Esophagus (tissue), 2 donors: ENCODE results near the gene PSPC1. TPM values are rescaled to one million over a fixed set of nuclear protein-coding genes. Genes with fewer than 3 reads are reported as not detected.
"Not testable (repeated sequence)": the region's sequence is repeated elsewhere in the genome, so short reads cannot be mapped to it uniquely, and the experiment has no call there.

ENCODE experiments used
- H3K27ac ChIP-seq, 2 donors: one replicate each; pipeline ENCODE4 v1.5.1; 2013; ENCODE audit warnings: low read depth in 2 of 2, mild to moderate bottlenecking in 2 of 2, inconsistent platforms in 1 of 2, low read length in 1 of 2, moderate library complexity in 1 of 2
- H3K27me3 ChIP-seq, 2 donors: one replicate each; pipeline ENCODE4 v1.6.1; 2013; ENCODE audit warnings: low read length in 2 of 2, control low read depth in 1 of 2, mild to moderate bottlenecking in 1 of 2; ENCODE audit not compliant: insufficient read depth in 2 of 2, control insufficient read depth in 1 of 2
- H3K36me3 ChIP-seq, 2 donors: one replicate each; pipeline ENCODE4 v1.6.1; 2013; ENCODE audit warnings: low read length in 1 of 2; ENCODE audit not compliant: control insufficient read depth in 2 of 2, insufficient read depth in 2 of 2
- H3K4me1 ChIP-seq, 2 donors: one replicate each; pipeline ENCODE4 v1.6.1; 2013; ENCODE audit warnings: low read length in 1 of 2; ENCODE audit not compliant: control insufficient read depth in 2 of 2, insufficient read depth in 2 of 2
- H3K4me3 ChIP-seq, 2 donors: one replicate each; pipeline ENCODE4 v1.5.1; 2013; ENCODE audit warnings: low read length in 2 of 2, mild to moderate bottlenecking in 2 of 2, low read depth in 1 of 2, moderate library complexity in 1 of 2
- H3K9me3 ChIP-seq, 2 donors: one replicate each; pipeline ENCODE4 v1.6.1; 2013; ENCODE audit warnings: mild to moderate bottlenecking in 2 of 2, low read depth in 1 of 2, low read length in 1 of 2, moderate library complexity in 1 of 2; ENCODE audit not compliant: control insufficient read depth in 2 of 2, insufficient read depth in 1 of 2
- WGBS, 2 donors: extraction: QIAGEN DNeasy Blood & Tissue Kit; methylation state at CpG; one replicate each; pipeline ENCODE4 v1.1.7; 2013; 5-methylcytosine and 5-hydroxymethylcytosine counted together
- polyA plus RNA-seq, 2 donors: library from polyadenylated mRNA; stranded (reverse); fragments of 200-250 nt; gene quantifications; one replicate each; pipeline ENCODE4 v1.2.3, GENCODE V29; 2013
- donor health status: healthy with polysubstance abuse.
- donor health status: Bipolar disorder and iron deficiency.

PSPC1 gene
- polyA plus RNA-seq, 2 donors: 19.6 to 26.0 TPM

DNA sequence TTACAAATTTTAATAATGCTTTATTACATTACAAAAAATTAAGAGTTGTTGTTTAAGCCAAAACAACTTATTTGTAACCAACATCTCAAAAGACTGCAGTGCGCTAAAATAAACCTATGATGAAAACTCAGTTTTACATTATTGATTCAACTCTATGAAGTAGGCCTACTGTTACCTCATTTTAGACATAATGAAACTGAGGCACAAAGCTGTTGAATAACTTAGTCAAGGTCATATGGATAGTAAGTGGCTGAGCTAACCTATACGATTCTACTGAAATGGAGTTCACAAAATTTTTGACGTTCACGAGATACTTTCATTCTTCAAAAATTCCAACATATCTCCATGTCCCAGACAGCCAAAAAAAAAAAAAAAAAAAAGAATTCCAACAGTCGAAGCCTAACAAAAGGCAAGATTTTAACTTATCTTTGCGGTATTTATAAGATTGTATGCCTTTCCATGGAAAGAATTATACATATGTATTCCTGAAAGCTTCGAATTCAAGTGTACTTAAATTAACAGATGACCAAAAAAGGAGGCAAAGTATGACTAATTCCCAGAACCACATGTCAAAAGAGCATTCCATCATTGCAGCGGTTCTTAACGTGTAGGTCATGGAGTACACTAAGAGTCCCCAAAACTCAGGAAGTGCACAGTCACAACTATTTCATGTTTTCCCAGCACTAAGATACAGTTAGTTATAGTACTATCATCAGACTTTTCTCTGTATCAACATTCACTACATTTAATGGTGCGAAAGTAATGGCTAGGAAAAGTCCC, 69.4 kb downstream of the PSPC1 start:
- Histone ChIP-seq H3K4me3 (no peak overlapping the region), H3K36me3 (no peaks in the 10 kb centered on the region), H3K9me3 (no peaks in the 10 kb centered on the region), H3K27ac (no peak overlapping the region), H3K4me1 (no peaks in the 10 kb centered on the region), H3K27me3 (no peaks in the 10 kb centered on the region)
- 73 to 74% methylated on average over 10 of the region's 10 CpGs for WGBS, 2 donors

DNA sequence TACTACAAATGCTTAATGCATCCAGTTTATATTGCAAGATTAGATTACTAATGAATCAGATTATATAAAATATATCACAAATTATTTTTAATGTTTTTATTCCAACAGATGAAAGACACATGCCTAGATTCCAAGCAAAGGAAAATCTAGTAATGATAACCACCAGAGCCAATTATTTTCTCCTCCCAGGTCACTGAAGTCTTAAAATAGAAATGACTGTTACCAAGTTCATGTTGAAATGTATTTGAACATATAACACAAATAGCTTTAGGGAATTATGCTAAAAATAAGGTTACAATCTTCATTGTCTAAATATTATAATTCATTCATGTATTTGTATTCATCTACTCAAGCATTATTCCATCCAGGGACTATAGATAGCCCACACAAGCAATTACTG, 73.0 kb downstream of the PSPC1 start:
- not testable (repeated sequence) for H3K4me1 ChIP-seq, H3K27me3 ChIP-seq, H3K36me3 ChIP-seq, H3K9me3 ChIP-seq, H3K4me3 ChIP-seq, H3K27ac ChIP-seq

DNA sequence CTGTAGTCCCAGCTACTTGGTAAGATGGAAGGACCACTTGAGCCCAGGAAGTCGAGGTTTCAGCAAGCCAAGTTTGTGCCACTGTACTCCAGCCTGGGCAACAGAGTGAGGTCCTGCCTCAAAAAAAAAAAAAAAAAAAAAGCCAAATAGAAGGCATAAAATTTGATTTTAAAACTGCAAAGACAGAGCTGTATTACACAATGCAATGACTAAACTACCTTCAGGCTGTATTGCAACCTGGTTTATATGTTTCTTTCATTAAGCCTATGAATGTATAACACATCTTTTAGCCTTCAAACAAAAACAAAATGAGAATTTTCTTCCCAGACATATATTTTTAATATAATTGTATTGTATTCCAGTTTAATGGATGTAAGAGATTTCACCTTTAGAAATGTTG, 73.7 kb downstream of the PSPC1 start:
- H3K36me3 ChIP-seq, H3K9me3 ChIP-seq, H3K27ac ChIP-seq, H3K4me1 ChIP-seq, H3K27me3 ChIP-seq, H3K4me3 ChIP-seq: not testable (repeated sequence)
- WGBS, 2 donors: 84 to 94% methylated on average over 1 of the region's 1 CpG

DNA sequence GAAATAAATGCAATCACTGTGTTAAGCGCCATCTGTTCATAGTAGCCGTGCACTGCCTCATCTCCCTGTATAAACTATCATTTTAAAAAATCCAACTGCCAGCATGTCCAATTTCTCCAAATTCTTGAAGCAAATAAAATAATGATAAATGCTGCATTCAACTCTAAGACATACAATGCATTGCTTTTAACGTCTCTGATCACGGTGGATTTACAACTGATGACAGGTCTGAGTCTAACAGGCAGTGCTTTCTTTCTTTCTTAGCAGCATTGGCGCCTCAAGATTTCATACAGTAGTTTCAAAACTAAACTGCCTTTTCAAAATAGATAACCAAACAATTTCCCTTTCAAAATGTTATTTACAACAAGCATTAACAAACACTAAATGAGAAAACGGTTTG, 78.5 kb downstream of the PSPC1 start:
- not testable (repeated sequence) for H3K4me3 ChIP-seq, H3K9me3 ChIP-seq, H3K36me3 ChIP-seq, H3K27ac ChIP-seq, H3K27me3 ChIP-seq, H3K4me1 ChIP-seq
- 84% methylated on average over 6 of the region's 6 CpGs for WGBS, 2 donors

DNA sequence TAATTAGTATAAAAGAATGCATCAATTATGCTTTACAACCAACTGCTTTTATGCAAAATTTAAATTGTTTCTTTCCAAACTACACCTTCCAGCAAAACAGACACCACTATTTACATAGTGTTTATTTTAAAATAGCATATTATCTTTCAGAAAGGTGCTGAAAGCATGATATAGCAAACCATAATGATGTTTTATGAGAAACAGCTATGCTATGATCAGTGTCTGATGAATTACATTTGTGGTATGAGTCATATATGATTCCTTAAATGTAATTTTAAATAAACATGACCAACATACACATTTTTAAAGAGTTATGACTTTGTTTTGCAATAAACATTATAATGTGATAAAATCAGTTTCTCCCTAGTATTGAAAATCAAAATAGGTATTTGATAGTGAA, 81.1 kb downstream of the PSPC1 start:
- not testable (repeated sequence) for H3K9me3 ChIP-seq, H3K27ac ChIP-seq, H3K27me3 ChIP-seq, H3K36me3 ChIP-seq, H3K4me3 ChIP-seq, H3K4me1 ChIP-seq

DNA sequence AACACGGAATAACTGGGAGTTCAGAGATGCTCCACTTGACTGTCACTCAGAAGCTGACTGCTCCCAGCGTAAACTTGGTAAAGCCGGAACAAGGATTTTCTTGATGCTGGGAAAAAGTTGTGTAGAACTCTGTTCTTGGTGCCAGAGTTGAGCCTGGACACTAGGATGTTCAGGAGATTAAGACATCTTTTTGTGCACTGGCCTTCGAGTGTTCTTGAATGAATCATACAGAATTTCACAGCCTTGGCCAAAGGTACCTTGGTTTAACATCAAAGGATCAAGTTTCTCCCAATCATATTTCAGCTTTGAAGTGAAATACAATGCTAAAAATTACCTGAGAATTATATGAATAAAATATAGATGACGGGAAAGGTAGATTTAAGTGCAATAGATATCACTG, 81.8 kb downstream of the PSPC1 start:
- WGBS, 2 donors: 89 to 91% methylated on average over 3 of the region's 5 CpGs
- H3K36me3 ChIP-seq, H3K27ac ChIP-seq, H3K4me1 ChIP-seq, H3K4me3 ChIP-seq, H3K9me3 ChIP-seq, H3K27me3 ChIP-seq: not testable (repeated sequence)

DNA sequence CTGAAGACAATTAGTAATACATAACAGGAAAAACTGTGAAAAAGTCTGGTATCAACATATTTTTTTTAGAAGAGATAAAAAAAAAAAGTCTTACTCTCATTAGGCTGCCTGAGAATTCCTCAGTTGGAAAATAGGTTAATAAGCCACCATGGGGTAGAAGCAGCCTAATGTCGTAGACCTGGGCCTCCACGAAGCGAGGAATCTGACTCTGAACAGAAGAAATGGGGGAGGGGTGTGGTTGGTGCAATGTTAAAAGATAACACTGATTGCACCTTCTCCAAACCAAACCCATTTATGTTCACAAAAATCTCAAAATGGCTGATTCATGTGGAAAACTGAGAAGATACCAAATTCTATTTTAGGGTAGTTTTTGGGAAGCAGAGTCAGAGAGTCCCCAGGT, 86.9 kb downstream of the PSPC1 start:
- peaks cover 0 to 2% of the 10 kb centered on the region in 2 donors for H3K36me3 ChIP-seq
- no peaks in the 10 kb centered on the region for H3K4me1 ChIP-seq
- H3K27me3 ChIP-seq: no peaks in the 10 kb centered on the region
- H3K4me3 ChIP-seq: no peak overlapping the region
- WGBS, 2 donors: 80 to 82% methylated on average over 3 of the region's 3 CpGs
- H3K27ac ChIP-seq: no peak overlapping the region
- H3K9me3 ChIP-seq: no peaks in the 10 kb centered on the region

DNA sequence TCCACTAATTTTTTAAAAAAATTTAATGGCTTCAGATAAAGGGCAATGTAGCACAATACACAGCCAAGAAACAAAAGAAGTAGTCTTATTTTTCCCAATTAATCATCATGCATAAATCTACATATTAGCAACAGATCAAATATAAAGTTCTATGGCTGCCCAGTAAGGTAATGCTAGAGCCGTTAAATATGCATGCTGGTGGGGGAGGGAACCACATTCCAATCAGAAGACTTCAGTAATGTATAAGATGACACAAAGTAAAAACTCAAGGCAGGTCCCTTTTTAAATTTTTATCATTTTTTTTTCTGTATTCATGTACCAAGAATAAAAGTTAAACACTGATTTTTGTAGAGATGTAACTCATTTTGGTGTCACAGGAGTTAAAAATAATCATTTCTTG, 87.3 kb downstream of the PSPC1 start:
- Histone ChIP-seq H3K4me1 (no peaks in the 10 kb centered on the region), H3K36me3 (peaks cover 0 to 2% of the 10 kb centered on the region in 2 donors), H3K4me3 (no peak overlapping the region), H3K27me3 (no peaks in the 10 kb centered on the region), H3K9me3 (no peaks in the 10 kb centered on the region), H3K27ac (no peak overlapping the region)
- WGBS, 2 donors: 85 to 97% methylated on average over 1 of the region's 1 CpG

DNA sequence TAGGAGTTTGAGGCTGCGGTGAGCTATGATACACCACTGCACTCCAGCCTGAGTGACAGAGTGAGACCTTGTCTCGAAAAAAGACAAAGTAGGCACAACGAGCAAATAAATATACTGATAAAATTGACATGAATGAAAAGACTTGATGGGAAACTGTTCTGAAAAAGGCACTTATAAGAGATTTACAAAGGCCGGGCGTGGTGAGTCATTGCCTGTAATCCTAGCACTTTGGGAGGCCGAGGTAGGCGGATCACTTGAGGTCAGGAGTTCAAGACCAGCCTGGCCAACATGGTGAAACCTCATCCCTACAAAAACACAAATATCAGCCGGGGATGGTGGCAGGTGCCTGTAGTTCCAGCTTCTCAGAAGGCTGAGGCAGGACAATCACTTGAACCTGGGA, 91.3 kb downstream of the PSPC1 start:
- not testable (repeated sequence) for H3K9me3 ChIP-seq, H3K27me3 ChIP-seq, H3K27ac ChIP-seq, H3K4me3 ChIP-seq, H3K36me3 ChIP-seq, H3K4me1 ChIP-seq
- 89 to 93% methylated on average over 8 of the region's 8 CpGs for WGBS, 2 donors

DNA sequence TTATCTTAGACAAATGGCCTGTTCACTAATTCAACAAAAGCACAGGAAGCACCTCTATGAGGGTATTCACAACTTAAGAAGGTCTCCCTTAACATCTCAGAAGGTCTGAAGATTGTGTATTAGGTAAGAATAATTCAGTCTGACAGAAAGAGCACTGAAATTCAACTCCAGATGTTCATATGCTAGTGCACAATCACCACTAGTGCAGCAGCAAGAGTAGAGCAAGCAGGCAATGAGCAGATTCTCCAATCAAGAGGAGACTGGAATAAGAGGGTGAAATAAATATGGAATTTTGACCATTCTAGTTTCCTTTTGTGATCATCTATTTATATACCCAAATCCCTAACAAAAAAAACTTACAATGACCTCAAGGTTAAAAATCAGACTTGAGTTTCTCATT, 97.3 kb downstream of the PSPC1 start:
- Histone ChIP-seq H3K4me1 (no peaks in the 10 kb centered on the region), H3K4me3 (no peak overlapping the region), H3K27ac (no peak overlapping the region), H3K27me3 (no peaks in the 10 kb centered on the region), H3K36me3 (no peaks in the 10 kb centered on the region), H3K9me3 (no peaks in the 10 kb centered on the region)
